ENCODE results near the gene TSPAN16. TPM values are rescaled to one million over a fixed set of nuclear protein-coding genes. Genes with fewer than 3 reads are reported as not detected.

Gene TSPAN16
- not detected for total RNA-seq

- Histone ChIP-seq H3K27ac (no peak within 1 kb of the TSS), H3K4me3 (no peak within 1 kb of the TSS), H3K9me3 (no peaks in the 10 kb centered on the region), H3K36me3 (replicated peaks in 1 of 2; ENCODE audit: insufficient read depth in 1 of 2, low read depth in 2 of 2) (no peaks in the 10 kb centered on the region), H3K27me3 (no peaks in the 10 kb centered on the region), H3K4me1 (peaks cover 10% of the 10 kb centered on the region)
- no peak for ATAC-seq
- no peak for TF ChIP-seq POLR2A (IDR thresholded peaks at IDR 0.05)
- TF ChIP-seq CTCF (IDR thresholded peaks at IDR 0.05), result no peak
- DNase-seq, result no peak
- intact Hi-C loops (cut with DNase I), result loop anchor here (10.0 kb wide), 2 partner anchors 189 to 289 kb away; partner anchors contain the start of gene ELAVL3
- WGBS, 2 donors, result 83 to 88% methylated on average over 5 to 8 of the region's 8 CpGs
These were observed at the start of gene TSPAN16 for GRCh38 chr19:11295665-11296245. Gene TSPAN16 (plus strand): TSS chr19:11296160. CDS start chr19:11296298, 138 bp downstream.

- intact Hi-C loops (cut with DNase I), result no loop called here
- H3K36me3 ChIP-seq (replicated peaks in 1 of 2; ENCODE audit: insufficient read depth in 1 of 2, low read depth in 2 of 2), result peaks cover 0 to 7% of the 10 kb centered on the region in 2 donors
These were observed 49.0 kb upstream of the TSPAN16 start for GRCh38 chr19:11246941-11247340.

GRCh38 chr19:11247391-11247790, 48.6 kb upstream of the TSPAN16 start:
- H3K36me3 ChIP-seq (replicated peaks in 1 of 2; ENCODE audit: insufficient read depth in 1 of 2, low read depth in 2 of 2), result peaks cover 0 to 10% of the 10 kb centered on the region in 2 donors
- ATAC-seq (peak; percentile 14), DNase-seq (peak; percentile 28 to 44 (median 42))
- TF ChIP-seq CTCF (IDR thresholded peaks at IDR 0.05) (no peak), POLR2A (IDR thresholded peaks at IDR 0.05) (no peak)
- H3K4me3 ChIP-seq, result no peak overlapping the region
- no peaks in the 10 kb centered on the region for H3K9me3 ChIP-seq
- WGBS, 2 donors, result 86 to 93% methylated on average over 6 to 7 of the region's 10 CpGs
- no peaks in the 10 kb centered on the region for H3K27me3 ChIP-seq
- intact Hi-C loops (cut with DNase I), result no loop called here
- peaks cover 6% of the 10 kb centered on the region for H3K4me1 ChIP-seq
- peak overlapping the region in 1 of 4 donors; percentile 37 for H3K27ac ChIP-seq

More at GRCh38 chr19:11246941-11247340, 49.0 kb upstream of the TSPAN16 start:
- Histone ChIP-seq H3K4me1 (peaks cover 6% of the 10 kb centered on the region), H3K9me3 (no peaks in the 10 kb centered on the region), H3K27me3 (no peaks in the 10 kb centered on the region), H3K27ac (no peak overlapping the region), H3K4me3 (no peak overlapping the region)
- ATAC-seq (no peak), DNase-seq (no peak)
- TF ChIP-seq CTCF (IDR thresholded peaks at IDR 0.05) (no peak), POLR2A (IDR thresholded peaks at IDR 0.05) (no peak)
- WGBS, 2 donors, result 88 to 93% methylated on average over 10 of the region's 11 CpGs

- no peaks in the 10 kb centered on the region for H3K9me3 ChIP-seq
- H3K27ac ChIP-seq, result peak overlapping the region in 1 of 4 donors; percentile 37
- DNase-seq, result no peak
- peaks cover 0 to 11% of the 10 kb centered on the region in 2 donors for H3K36me3 ChIP-seq (replicated peaks in 1 of 2; ENCODE audit: insufficient read depth in 1 of 2, low read depth in 2 of 2)
- H3K4me3 ChIP-seq, result no peak overlapping the region
- no peak for TF ChIP-seq POLR2A (IDR thresholded peaks at IDR 0.05)
- no peak for TF ChIP-seq CTCF (IDR thresholded peaks at IDR 0.05)
- ATAC-seq, result no peak
- intact Hi-C loops (cut with DNase I), result no loop called here
- 86% methylated on average over 14 of the region's 14 CpGs for WGBS, 2 donors
- H3K27me3 ChIP-seq, result no peaks in the 10 kb centered on the region
- H3K4me1 ChIP-seq, result peaks cover 6% of the 10 kb centered on the region
These were observed 48.0 kb upstream of the TSPAN16 start for GRCh38 chr19:11247934-11248333.

GRCh38 chr19:11248852-11249251, 47.1 kb upstream of the TSPAN16 start:
- peaks cover 1% of the 10 kb centered on the region for H3K4me1 ChIP-seq
- no peak overlapping the region for H3K27ac ChIP-seq
- intact Hi-C loops (cut with DNase I), result no loop called here
- no peak overlapping the region for H3K4me3 ChIP-seq
- ATAC-seq, result no peak
- DNase-seq, result no peak
- 93 to 97% methylated on average over 2 of the region's 2 CpGs for WGBS, 2 donors
- TF ChIP-seq CTCF (IDR thresholded peaks at IDR 0.05) (no peak), POLR2A (IDR thresholded peaks at IDR 0.05) (no peak)
- H3K36me3 ChIP-seq (replicated peaks in 1 of 2; ENCODE audit: insufficient read depth in 1 of 2, low read depth in 2 of 2), result peaks cover 0 to 11% of the 10 kb centered on the region in 2 donors
- no peaks in the 10 kb centered on the region for H3K9me3 ChIP-seq
- no peaks in the 10 kb centered on the region for H3K27me3 ChIP-seq
